ENCODE data around the gene CCDC63.

CCDC63 gene

DNA sequence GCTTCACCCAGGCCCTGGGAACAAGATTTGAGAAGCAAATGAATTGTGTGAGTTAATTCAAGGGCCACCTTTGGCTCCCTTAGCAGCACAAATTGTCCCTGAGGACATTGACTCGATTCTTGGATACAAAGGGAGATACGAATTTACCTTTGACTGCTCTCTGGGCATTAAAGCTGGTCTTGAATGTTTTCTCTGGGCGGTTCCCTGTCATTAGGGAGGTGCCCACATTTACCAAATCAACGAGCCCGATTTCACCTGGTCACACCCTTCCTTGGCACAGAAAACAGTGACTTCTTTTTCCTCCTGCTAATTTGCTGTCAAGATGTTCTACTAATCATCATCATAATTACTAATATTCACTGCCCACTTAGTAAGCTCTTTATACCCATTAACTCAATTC is 27.1 kb upstream of the CCDC63 start:
- DNase-seq (ENCODE audit: low read depth), result no peak
- TF ChIP-seq, protein P1, sequence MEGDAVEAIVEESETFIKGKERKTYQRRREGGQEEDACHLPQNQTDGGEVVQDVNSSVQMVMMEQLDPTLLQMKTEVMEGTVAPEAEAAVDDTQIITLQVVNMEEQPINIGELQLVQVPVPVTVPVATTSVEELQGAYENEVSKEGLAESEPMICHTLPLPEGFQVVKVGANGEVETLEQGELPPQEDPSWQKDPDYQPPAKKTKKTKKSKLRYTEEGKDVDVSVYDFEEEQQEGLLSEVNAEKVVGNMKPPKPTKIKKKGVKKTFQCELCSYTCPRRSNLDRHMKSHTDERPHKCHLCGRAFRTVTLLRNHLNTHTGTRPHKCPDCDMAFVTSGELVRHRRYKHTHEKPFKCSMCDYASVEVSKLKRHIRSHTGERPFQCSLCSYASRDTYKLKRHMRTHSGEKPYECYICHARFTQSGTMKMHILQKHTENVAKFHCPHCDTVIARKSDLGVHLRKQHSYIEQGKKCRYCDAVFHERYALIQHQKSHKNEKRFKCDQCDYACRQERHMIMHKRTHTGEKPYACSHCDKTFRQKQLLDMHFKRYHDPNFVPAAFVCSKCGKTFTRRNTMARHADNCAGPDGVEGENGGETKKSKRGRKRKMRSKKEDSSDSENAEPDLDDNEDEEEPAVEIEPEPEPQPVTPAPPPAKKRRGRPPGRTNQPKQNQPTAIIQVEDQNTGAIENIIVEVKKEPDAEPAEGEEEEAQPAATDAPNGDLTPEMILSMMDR (IDR thresholded peaks at IDR 0.05; ENCODE audit: low read depth, low read length, missing control alignments), result no peak
- H3K4me3 ChIP-seq (ENCODE audit: low read depth, low read length), result no peak overlapping the region

DNA sequence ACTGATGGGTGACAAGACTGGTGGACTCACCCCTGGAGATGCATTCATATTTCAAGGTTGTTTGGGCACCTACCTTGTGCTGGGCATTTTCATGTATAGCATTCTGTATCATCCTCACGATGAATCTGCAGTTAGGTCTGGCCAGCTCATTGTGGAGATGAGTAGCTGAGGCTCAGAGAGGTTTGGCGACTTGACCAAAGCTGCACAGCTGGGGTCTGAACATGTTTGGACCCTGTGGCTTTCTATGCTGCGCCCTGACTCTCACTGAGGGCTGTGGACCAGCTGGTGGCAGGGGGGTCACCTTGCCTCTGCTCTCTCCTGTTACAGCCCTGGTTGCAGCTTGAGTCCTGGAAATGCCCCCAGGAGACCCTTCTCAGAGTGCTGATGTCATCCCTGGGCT is 24.9 kb upstream of the CCDC63 start:
- H3K4me3 ChIP-seq (ENCODE audit: low read depth, low read length), result no peak overlapping the region
- TF ChIP-seq, protein P1 (IDR thresholded peaks at IDR 0.05; ENCODE audit: low read depth, low read length, missing control alignments), result no peak
- no peak for DNase-seq (ENCODE audit: low read depth)

DNA sequence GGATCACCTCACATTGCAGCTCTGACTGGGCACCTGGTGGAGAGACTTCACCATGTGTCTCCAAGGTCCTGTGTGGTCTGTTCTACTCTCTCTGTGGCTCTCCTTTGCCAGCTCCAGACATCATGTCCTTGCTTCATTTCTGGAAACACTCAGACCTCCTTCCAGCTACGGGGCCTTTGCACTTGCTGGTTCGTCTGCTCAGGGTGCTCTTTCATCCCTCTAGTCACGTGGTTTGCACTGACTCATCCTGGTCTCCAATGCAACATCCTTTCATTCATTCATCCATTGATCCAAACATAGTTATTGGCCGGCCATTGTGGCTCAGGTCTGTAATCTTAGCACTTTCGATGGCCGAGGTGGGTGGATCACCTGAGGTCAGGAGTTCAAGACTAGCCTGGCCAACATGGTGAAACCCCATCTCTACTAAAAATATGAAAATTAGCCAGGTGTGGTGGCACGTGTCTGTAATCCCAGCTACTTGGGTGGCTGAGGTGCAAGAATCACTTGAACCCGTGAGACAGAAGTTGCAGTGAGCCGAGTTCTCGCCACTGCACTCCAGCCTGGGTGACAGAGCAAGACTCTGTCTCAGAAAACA is 23.9 kb upstream of the CCDC63 start:
- no peak for DNase-seq (ENCODE audit: low read depth)
- no peak overlapping the region for H3K4me3 ChIP-seq (ENCODE audit: low read depth, low read length)
- TF ChIP-seq, protein P1 (IDR thresholded peaks at IDR 0.05; ENCODE audit: low read depth, low read length, missing control alignments), result no peak

DNA sequence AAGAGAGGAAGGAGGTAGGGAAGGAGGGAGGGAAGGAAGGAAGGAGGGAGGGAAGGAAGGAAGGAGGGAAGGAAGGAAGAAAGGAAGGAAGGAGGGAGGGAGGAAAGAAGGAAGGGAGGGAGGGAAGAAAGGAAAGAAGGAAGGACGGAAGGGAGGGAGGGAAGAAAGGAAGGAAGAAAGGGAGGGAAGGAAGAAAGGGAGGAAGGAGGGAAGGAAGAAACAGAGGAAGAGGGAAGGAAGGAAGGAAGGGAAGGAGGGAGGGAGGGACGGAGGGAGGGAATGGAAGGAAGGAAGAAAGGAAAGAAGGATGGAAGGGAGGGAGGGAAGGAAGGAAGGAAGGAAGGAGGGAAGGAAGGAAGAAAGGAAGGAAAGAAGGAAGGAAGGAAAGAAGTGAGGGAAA is 22.4 kb upstream of the CCDC63 start:
- no peak for DNase-seq (ENCODE audit: low read depth)
- H3K4me3 ChIP-seq (ENCODE audit: low read depth, low read length), result no peak overlapping the region
- TF ChIP-seq, protein P1 (IDR thresholded peaks at IDR 0.05; ENCODE audit: low read depth, low read length, missing control alignments), result no peak

DNA sequence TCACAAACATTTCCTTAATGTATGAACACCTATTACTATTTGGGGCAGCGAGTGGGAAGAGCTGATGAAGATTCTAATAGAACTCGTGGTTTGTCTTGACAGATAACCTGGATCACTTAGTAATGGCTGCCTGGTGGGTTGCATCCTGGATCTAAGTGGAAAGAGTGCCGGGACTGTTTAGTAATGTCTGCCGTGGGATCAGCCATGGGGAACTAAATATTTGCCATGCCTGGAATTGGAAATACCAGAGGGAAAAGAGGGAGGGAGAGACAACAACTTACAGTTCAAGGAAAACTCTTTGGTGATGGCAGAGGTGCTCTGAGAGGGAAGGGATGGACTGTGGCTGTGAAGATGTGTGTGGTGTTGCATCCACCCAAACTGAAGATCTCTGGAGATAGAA is 21.3 kb upstream of the CCDC63 start:
- TF ChIP-seq, protein P1 (IDR thresholded peaks at IDR 0.05; ENCODE audit: low read depth, low read length, missing control alignments), result no peak
- no peak overlapping the region for H3K4me3 ChIP-seq (ENCODE audit: low read depth, low read length)
- DNase-seq (ENCODE audit: low read depth), result no peak

DNA sequence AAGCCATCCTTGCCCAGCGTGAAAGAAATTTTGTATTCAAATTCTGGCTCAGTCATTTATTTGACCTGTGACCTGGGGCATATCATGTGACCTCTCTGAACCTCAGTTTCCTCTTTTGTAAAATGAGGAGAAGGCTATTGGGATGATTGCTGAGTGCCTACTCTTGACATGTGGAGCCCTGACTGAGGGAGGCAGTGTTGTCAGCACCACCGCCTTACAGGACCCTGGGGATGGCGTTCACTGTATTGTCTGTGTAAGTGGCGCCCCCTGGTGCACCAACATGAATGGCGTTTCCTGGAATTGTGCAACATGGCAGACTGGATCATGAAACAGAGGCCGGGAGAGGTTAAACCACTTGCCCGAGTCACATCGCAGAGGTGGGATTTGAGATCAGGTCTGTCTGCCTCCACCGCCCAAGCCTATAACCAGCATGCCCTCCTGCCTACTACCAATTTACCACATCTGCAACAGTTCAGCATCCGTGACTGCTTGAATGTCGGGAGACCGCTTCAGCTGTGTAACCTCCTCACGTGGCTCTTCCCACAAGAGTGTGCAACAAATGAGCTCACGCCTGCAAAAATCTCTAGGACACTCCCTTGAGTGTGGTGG is 20.1 kb upstream of the CCDC63 start:
- peak overlapping the region; percentile 24 for H3K4me3 ChIP-seq (ENCODE audit: low read depth, low read length)
- TF ChIP-seq, protein P1 (IDR thresholded peaks at IDR 0.05; ENCODE audit: low read depth, low read length, missing control alignments), result peak; percentile 85
- peak; percentile 75 for DNase-seq (ENCODE audit: low read depth)

DNA sequence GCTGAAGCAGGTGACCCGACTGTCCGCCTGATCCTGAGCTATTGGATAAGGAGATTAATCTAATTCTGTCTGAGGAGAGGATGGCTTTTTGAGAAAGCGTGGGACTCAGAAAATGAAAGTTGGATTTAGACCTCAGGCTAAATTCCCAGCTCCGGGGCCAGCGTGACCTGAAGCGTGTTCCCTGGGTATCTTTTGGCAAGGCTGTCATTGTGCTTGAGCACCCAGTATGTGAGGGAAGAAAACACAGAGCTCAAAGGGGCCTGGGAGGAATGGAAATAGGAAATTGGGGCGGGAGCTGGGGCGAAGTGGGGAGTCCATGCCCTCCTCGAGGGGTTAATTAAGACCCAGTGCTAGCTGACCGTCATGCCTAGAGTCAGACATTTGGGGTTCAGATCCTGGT is 17.5 kb upstream of the CCDC63 start:
- TF ChIP-seq, protein P1 (IDR thresholded peaks at IDR 0.05; ENCODE audit: low read depth, low read length, missing control alignments), result no peak
- no peak for DNase-seq (ENCODE audit: low read depth)
- H3K4me3 ChIP-seq (ENCODE audit: low read depth, low read length), result no peak overlapping the region
